Naive B cell (primary cell): ENCODE data around the gene THAP7. TPM values are rescaled to one million over a fixed set of nuclear protein-coding genes. Genes with fewer than 3 reads are reported as not detected.
A peak's percentile ranks its signal among the peaks of the same experiment; 100 is the strongest.
"Not testable (repeated sequence)": the region's sequence is repeated elsewhere in the genome, so short reads cannot be mapped to it uniquely, and the experiment has no call there.

Experiments
- ATAC-seq, 2 donors: fragments of 150-1000 bp; cut with Tn5 transposase; 2 replicates each; pipeline ENCODE4 v1.10.0; 2021; ENCODE audit warnings: low read depth in 2 of 2, mild to moderate bottlenecking in 2 of 2, moderate library complexity in 2 of 2
- DNase-seq: peaks from one replicate; pipeline ENCODE4 v3.0.0; 2022
- H3K27ac Mint-ChIP-seq, 6 donors: one replicate each; pipeline ENCODE4 v1.8.0; 2020 to 2022; ENCODE audit warnings: mild to moderate bottlenecking in 6 of 6, mixed read lengths in 6 of 6, moderate library complexity in 5 of 6, inconsistent platforms in 2 of 6
- H3K27me3 Mint-ChIP-seq, 3 donors: one replicate each; pipeline ENCODE4 v1.8.0; 2021 to 2022; ENCODE audit warnings: mixed read lengths in 3 of 3, mild to moderate bottlenecking in 1 of 3
- H3K36me3 Mint-ChIP-seq, 2 donors: one replicate each; pipeline ENCODE4 v1.8.0; 2020 to 2022; ENCODE audit warnings: mixed read lengths in 2 of 2, inconsistent platforms in 1 of 2, mild to moderate bottlenecking in 1 of 2
- H3K4me1 Mint-ChIP-seq, 3 donors: one replicate each; pipeline ENCODE4 v1.8.0; 2020 to 2022; ENCODE audit warnings: mixed read lengths in 3 of 3, inconsistent platforms in 1 of 3, mild to moderate bottlenecking in 1 of 3, moderate library complexity in 1 of 3
- H3K4me3 Mint-ChIP-seq, 8 donors: one replicate each; pipeline ENCODE4 v1.8.0; 2020 to 2022; ENCODE audit warnings: mild to moderate bottlenecking in 8 of 8, mixed read lengths in 8 of 8, moderate library complexity in 8 of 8, inconsistent platforms in 2 of 8
- H3K9me3 Mint-ChIP-seq, 7 donors: one replicate each; pipeline ENCODE4 v1.8.0; 2020 to 2022; ENCODE audit warnings: mixed read lengths in 7 of 7, mild to moderate bottlenecking in 5 of 7, inconsistent platforms in 2 of 7, moderate library complexity in 1 of 7
- polyA plus RNA-seq, 6 donors: library from polyadenylated mRNA; unstranded; fragments of 300-500 nt; fragmentation: Illumina TruSeq; gene quantifications; one replicate each; pipeline ENCODE4 v1.2.3, GENCODE V29; 2021; ENCODE audit warnings: low read depth in 6 of 6

Gene THAP7
- polyA plus RNA-seq, 6 donors from 2014 or later: 36.6 to 43.6 (median 40.9) TPM

- Mint-ChIP-seq H3K9me3 (no peaks in the 10 kb centered on the region), H3K36me3 (no peaks in the 10 kb centered on the region), H3K4me1 (peaks cover 17 to 31% (median 31%) of the 10 kb centered on the region in 3 donors), H3K27me3 (peaks cover 0 to 21% (median 8%) of the 10 kb centered on the region in 3 donors), H3K27ac (no peak overlapping the region), H3K4me3 (peak overlapping the region in 1 of 8 donors; percentile 9)
- no peak for DNase-seq
- ATAC-seq: no peak
Measured at GRCh38 chr22:20972933-20973577, 28.9 kb downstream of the THAP7 start.

GRCh38 chr22:20972014-20972694, 29.8 kb downstream of the THAP7 start:
- peaks cover 23 to 40% (median 39%) of the 10 kb centered on the region in 3 donors for H3K4me1 Mint-ChIP-seq
- DNase-seq: peak; percentile 41

GRCh38 chr22:20970939-20971657, 30.8 kb downstream of the THAP7 start:
- H3K27me3 Mint-ChIP-seq: peaks cover 0 to 9% (median 7%) of the 10 kb centered on the region in 3 donors
- H3K4me3 Mint-ChIP-seq: peak overlapping the region in 4 of 8 donors; percentile 36 to 55 (median 40)
- H3K4me1 Mint-ChIP-seq: peaks cover 24 to 42% (median 41%) of the 10 kb centered on the region in 3 donors
- DNase-seq (no peak), ATAC-seq (no peak)
- H3K9me3 Mint-ChIP-seq: no peaks in the 10 kb centered on the region
- peak overlapping the region in 3 of 6 donors; percentile 49 to 88 (median 63) for H3K27ac Mint-ChIP-seq
- no peaks in the 10 kb centered on the region for H3K36me3 Mint-ChIP-seq

More at GRCh38 chr22:20972014-20972694, 29.8 kb downstream of the THAP7 start:
- Mint-ChIP-seq H3K27ac (peak overlapping the region in 5 of 6 donors; percentile 22 to 80 (median 58)), H3K27me3 (peaks cover 0 to 15% (median 8%) of the 10 kb centered on the region in 3 donors), H3K4me3 (peak overlapping the region in 4 of 8 donors; percentile 9 to 41 (median 34))
- H3K9me3 Mint-ChIP-seq, H3K36me3 Mint-ChIP-seq: not testable (repeated sequence)
- ATAC-seq: peak; percentile 68 to 70

GRCh38 chr22:20968281-20968977, 33.5 kb downstream of the THAP7 start:
- Mint-ChIP-seq H3K27me3 (peaks cover 0 to 4% (median 0%) of the 10 kb centered on the region in 3 donors), H3K4me3 (peak overlapping the region; percentile 22 to 79 (median 61)), H3K9me3 (no peaks in the 10 kb centered on the region), H3K27ac (peak overlapping the region; percentile 16 to 85 (median 69)), H3K36me3 (no peaks in the 10 kb centered on the region), H3K4me1 (peaks cover 37 to 63% (median 58%) of the 10 kb centered on the region in 3 donors)
- ATAC-seq (peak; percentile 67 to 68), DNase-seq (no peak)

- H3K27me3 Mint-ChIP-seq: peaks cover 0 to 11% (median 0%) of the 10 kb centered on the region in 3 donors
- no peaks in the 10 kb centered on the region for H3K9me3 Mint-ChIP-seq
- peak overlapping the region in 4 of 6 donors; percentile 17 to 81 (median 62) for H3K27ac Mint-ChIP-seq
- DNase-seq (no peak), ATAC-seq (no peak)
- H3K4me3 Mint-ChIP-seq: peak overlapping the region in 4 of 8 donors; percentile 31 to 72 (median 64)
- no peaks in the 10 kb centered on the region for H3K36me3 Mint-ChIP-seq
- H3K4me1 Mint-ChIP-seq: peaks cover 37 to 60% (median 56%) of the 10 kb centered on the region in 3 donors
Measured at GRCh38 chr22:20967697-20968211, 34.2 kb downstream of the THAP7 start.

- H3K4me3 Mint-ChIP-seq: peak within 1 kb of the TSS in 6 of 8 donors; percentile 29 to 89 (median 64)
Measured at GRCh38 chr22:20966883-20967696, 34.8 kb downstream of the THAP7 start, which contains the start of gene AIFM3. TSS of gene AIFM3 (plus strand) at chr22:20967255. CDS start at chr22:20967945, 690 bp downstream.

GRCh38 chr22:20965888-20966855, 35.7 kb downstream of the THAP7 start:
- Mint-ChIP-seq H3K4me3 (peak overlapping the region in 6 of 8 donors; percentile 71 to 89 (median 78)), H3K27ac (peak overlapping the region in 3 of 6 donors; percentile 10 to 51 (median 24)), H3K4me1 (peaks cover 31 to 54% (median 46%) of the 10 kb centered on the region in 3 donors), H3K9me3 (no peaks in the 10 kb centered on the region), H3K36me3 (no peaks in the 10 kb centered on the region), H3K27me3 (peaks cover 0 to 13% (median 4%) of the 10 kb centered on the region in 3 donors)
- DNase-seq (no peak), ATAC-seq (no peak)

More at GRCh38 chr22:20966883-20967696, 34.8 kb downstream of the THAP7 start, which contains the start of gene AIFM3:
- DNase-seq (no peak), ATAC-seq (no peak)
- no peaks in the 10 kb centered on the region for H3K9me3 Mint-ChIP-seq
- H3K27ac Mint-ChIP-seq: peak within 1 kb of the TSS in 4 of 6 donors; percentile 17 to 81 (median 74)
- H3K27me3 Mint-ChIP-seq: peaks cover 0 to 13% (median 0%) of the 10 kb centered on the region in 3 donors
- no peaks in the 10 kb centered on the region for H3K36me3 Mint-ChIP-seq
- peaks cover 37 to 57% (median 50%) of the 10 kb centered on the region in 3 donors for H3K4me1 Mint-ChIP-seq

- no peaks in the 10 kb centered on the region for H3K9me3 Mint-ChIP-seq
- DNase-seq (no peak), ATAC-seq (peak; percentile 28 to 31)
- peaks cover 7 to 18% (median 8%) of the 10 kb centered on the region in 3 donors for H3K27me3 Mint-ChIP-seq
- peak overlapping the region in 7 of 8 donors; percentile 71 to 89 (median 75) for H3K4me3 Mint-ChIP-seq
- H3K27ac Mint-ChIP-seq: peak overlapping the region in 2 of 6 donors; percentile 10 to 34
- H3K4me1 Mint-ChIP-seq: peaks cover 29 to 52% (median 45%) of the 10 kb centered on the region in 3 donors
- H3K36me3 Mint-ChIP-seq: no peaks in the 10 kb centered on the region
Measured at GRCh38 chr22:20965104-20965887, 36.6 kb downstream of the THAP7 start.

- Mint-ChIP-seq H3K36me3 (no peaks in the 10 kb centered on the region), H3K9me3 (no peaks in the 10 kb centered on the region), H3K4me3 (peak overlapping the region; percentile 77 to 88 (median 84)), H3K4me1 (peaks cover 29 to 52% (median 45%) of the 10 kb centered on the region in 3 donors), H3K27me3 (peaks cover 8 to 22% (median 11%) of the 10 kb centered on the region in 3 donors), H3K27ac (peak overlapping the region in 3 of 6 donors; percentile 62 to 73 (median 66))
- ATAC-seq (no peak), DNase-seq (no peak)
Measured at GRCh38 chr22:20964799-20965103, 37.2 kb downstream of the THAP7 start.

GRCh38 chr22:20964090-20964798, 37.7 kb downstream of the THAP7 start:
- peaks cover 29 to 52% (median 45%) of the 10 kb centered on the region in 3 donors for H3K4me1 Mint-ChIP-seq
- peak overlapping the region in 5 of 6 donors; percentile 58 to 73 (median 62) for H3K27ac Mint-ChIP-seq
- no peaks in the 10 kb centered on the region for H3K9me3 Mint-ChIP-seq
- peaks cover 8 to 22% (median 11%) of the 10 kb centered on the region in 3 donors for H3K27me3 Mint-ChIP-seq
- ATAC-seq (no peak), DNase-seq (no peak)
- peak overlapping the region; percentile 77 to 88 (median 84) for H3K4me3 Mint-ChIP-seq
- H3K36me3 Mint-ChIP-seq: no peaks in the 10 kb centered on the region
